GM12873 (cell line): ENCODE results near the gene FARP1.

ENCODE experiments used
- CTCF ChIP-seq: IDR thresholded peaks from 2 replicates; pipeline ENCODE4 v1.5.1; 2012; ENCODE audit warnings: low read depth, mild to moderate bottlenecking, moderate library complexity, low read length, control low read depth; ENCODE audit not compliant: insufficient read depth; ENCODE audit errors: missing control alignments

Gene FARP1

GRCh38 chr13:98284679-98285078, 141.8 kb downstream of the FARP1 start:
- no peak for TF ChIP-seq CTCF

- no peak for TF ChIP-seq CTCF
Measured at GRCh38 chr13:98285317-98285716, 142.4 kb downstream of the FARP1 start.

- no peak for TF ChIP-seq CTCF
Measured at GRCh38 chr13:98285852-98286594, 143.1 kb downstream of the FARP1 start.

DNA sequence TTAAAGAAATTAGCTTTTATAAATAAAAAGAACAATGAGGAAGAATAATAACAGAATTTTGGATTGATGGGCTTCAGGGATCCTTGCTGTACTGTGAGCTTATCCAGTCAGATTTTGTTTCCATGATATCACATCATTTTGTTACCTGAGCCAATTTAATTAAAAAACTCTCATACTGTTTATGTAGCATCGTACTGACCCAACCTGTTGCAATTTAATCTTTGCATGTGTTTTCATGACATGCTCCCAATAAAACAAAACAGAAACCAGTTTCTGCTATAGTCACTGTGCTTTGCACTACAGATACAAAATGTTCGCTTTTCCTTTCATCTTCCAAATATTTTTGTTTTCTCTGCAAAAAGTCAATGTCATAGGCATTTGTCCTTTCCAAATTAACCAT, 143.9 kb downstream of the FARP1 start:
- no peak for TF ChIP-seq CTCF

GRCh38 chr13:98288211-98288610, 145.3 kb downstream of the FARP1 start:
- no peak for TF ChIP-seq CTCF

DNA sequence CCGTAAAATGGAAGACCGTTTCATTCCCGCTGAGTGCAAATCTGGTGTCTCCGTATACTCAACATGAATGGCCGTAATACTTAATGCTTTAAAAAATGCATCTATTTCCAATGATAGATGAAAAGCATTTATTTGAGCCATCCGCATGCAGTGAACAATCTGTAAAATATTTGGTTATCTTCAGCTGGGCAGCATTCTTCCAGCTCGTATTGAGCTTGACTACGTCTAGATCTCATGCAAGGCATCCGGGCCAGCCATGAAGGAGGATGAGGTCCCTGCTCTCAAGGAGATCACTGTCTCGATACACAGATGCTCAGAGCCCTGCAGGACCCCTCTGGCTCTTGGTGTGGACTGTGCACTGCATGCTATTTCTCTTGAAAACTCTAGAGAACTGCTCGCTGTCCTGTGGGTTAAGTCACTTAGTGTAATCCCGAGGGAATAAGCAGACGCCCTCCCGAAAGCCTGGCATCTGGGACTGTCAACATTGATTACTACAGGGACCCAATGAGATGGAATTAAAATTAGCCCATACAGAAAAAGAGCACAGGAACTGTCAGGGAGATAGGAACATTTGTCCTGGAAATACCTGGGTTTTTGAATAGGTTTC, 146.5 kb downstream of the FARP1 start:
- no peak for TF ChIP-seq CTCF

GRCh38 chr13:98290261-98290660, 147.4 kb downstream of the FARP1 start:
- no peak for TF ChIP-seq CTCF
